GM21447 (cell line): ENCODE results near the gene EEF2KMT.

Experiments used
- ATAC-seq: cut with Tn5 transposase; IDR thresholded peaks from one replicate; pipeline ENCODE4 v1.9.1; 2021; ENCODE audit not compliant: unreplicated experiment

The EEF2KMT gene

GRCh38 chr16:5044011-5044540 is 53.5 kb downstream of the EEF2KMT start:
- no peak for ATAC-seq

- no peak for ATAC-seq
Observed at GRCh38 chr16:5042574-5043171, 54.9 kb downstream of the EEF2KMT start.

- no peak for ATAC-seq
Observed at GRCh38 chr16:5041600-5042133, 55.9 kb downstream of the EEF2KMT start.

- no peak for ATAC-seq
Observed at GRCh38 chr16:5040451-5040850, 57.1 kb downstream of the EEF2KMT start.

- no peak for ATAC-seq
Observed at GRCh38 chr16:5036228-5037156, 61.1 kb downstream of the EEF2KMT start.

GRCh38 chr16:5035909-5036227 is 61.7 kb downstream of the EEF2KMT start:
- no peak for ATAC-seq
